ENCODE data around the gene SCAI.

SCAI gene

GRCh38 chr9:124947727-124948391 lies 195.5 kb downstream of the SCAI start:
- TF ChIP-seq CTCF (IDR thresholded peaks at IDR 0.05; ENCODE audit: low read depth, low read length, missing control alignments), result no peak
- no peak overlapping the region for H3K4me3 ChIP-seq (replicated peaks; ENCODE audit: low read depth, low read length)
- DNase-seq (ENCODE audit: extremely low read depth, low read depth), result no peak

DNA sequence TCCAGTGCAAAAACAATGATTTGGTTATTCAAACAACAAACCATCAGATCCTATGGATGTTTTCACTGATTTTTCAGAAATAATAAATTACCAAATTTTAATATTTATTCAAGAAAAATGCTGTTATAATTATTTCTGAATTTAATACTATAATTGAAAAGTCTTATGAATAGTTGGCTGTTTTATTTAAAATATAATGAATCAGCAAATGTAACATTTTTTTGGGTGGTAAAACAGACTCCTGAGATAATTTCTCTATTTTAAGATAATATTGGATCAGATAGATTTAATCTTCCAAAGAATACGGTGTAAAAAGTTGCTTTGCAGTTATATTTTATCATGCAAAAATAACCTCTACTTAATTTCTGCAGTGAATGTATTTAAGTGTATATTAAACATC lies 197.2 kb downstream of the SCAI start:
- no peak overlapping the region for H3K4me3 ChIP-seq (replicated peaks; ENCODE audit: low read depth, low read length)
- no peak for DNase-seq (ENCODE audit: extremely low read depth, low read depth)
- TF ChIP-seq CTCF (IDR thresholded peaks at IDR 0.05; ENCODE audit: low read depth, low read length, missing control alignments), result no peak

- no peak for DNase-seq (ENCODE audit: extremely low read depth, low read depth)
- TF ChIP-seq CTCF (IDR thresholded peaks at IDR 0.05; ENCODE audit: low read depth, low read length, missing control alignments), result no peak
- H3K4me3 ChIP-seq (replicated peaks; ENCODE audit: low read depth, low read length), result peak overlapping the region; percentile 90
Observed at GRCh38 chr9:124941679-124942561, 201.4 kb downstream of the SCAI start.

DNA sequence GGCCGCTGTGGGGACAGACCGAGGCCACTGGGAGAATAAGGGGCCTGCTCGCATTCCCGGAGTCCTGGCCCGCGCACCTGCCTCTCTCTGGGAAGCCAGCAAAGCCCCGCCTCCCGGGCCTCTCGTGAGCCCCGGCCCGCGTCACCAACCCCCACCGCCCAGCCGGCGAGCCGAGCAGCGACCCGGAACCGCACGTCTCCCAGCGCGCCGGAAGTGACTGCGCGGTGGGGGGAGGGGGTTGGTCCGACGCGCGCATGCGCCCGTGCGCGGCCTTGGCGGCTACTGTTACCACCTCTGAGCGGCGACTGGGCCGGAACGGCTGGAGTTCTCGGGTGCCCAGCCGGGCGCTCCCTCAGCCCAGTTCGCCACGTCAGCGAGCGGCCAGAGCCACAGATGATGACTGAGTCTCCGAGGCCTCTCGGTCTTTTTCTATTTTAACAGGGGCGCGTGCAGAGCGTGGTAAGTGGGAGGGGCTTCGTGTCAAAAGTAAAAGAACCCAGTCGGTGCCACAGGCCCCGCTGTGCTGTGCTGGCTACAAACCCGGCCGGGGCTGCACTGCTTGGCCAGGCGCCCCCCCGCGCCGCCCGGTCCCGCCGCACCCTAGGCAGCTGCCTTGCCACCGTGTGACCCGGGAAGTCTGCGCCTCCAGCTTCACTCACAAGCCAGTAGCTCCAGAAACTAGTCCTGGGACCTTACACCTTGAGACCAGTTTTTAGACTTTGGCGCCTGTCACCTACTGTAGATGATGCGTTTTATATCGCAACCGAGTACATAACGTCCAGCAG lies 202.2 kb downstream of the SCAI start, which contains the start of gene GOLGA1:
GOLGA1 (minus strand) TSS at position 190 of the 785 bp plus-strand sequence. CDS start 2,372 bp downstream, outside the sequence.
- TF ChIP-seq CTCF (IDR thresholded peaks at IDR 0.05; ENCODE audit: low read depth, low read length, missing control alignments), result no peak
- peak; percentile 66 for DNase-seq (ENCODE audit: extremely low read depth, low read depth)
- H3K4me3 ChIP-seq (replicated peaks; ENCODE audit: low read depth, low read length), result peak within 1 kb of the TSS; percentile 90

GRCh38 chr9:124940521-124940893 lies 202.8 kb downstream of the SCAI start:
- peak overlapping the region; percentile 90 for H3K4me3 ChIP-seq (replicated peaks; ENCODE audit: low read depth, low read length)
- no peak for DNase-seq (ENCODE audit: extremely low read depth, low read depth)
- no peak for TF ChIP-seq CTCF (IDR thresholded peaks at IDR 0.05; ENCODE audit: low read depth, low read length, missing control alignments)

DNA sequence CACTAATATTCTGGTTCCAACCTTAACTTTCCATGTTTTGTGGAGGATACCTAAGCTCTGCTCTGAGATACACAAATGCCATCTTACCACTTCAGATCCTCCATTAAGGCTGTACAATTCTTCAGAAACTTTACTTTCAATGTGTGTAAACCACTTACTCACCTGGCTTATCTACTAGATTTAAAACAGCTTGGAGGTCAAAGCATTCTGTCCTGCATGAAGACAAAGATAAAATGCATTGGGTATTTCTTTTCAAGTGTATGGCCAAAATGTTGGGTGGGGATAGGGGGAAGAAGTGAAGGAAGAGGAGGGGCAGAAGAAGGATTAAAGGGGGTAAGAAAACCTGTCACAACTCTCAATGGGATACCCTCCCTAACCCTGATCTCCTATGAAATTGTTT lies 203.4 kb downstream of the SCAI start:
- H3K4me3 ChIP-seq (replicated peaks; ENCODE audit: low read depth, low read length), result peak overlapping the region; percentile 90
- no peak for TF ChIP-seq CTCF (IDR thresholded peaks at IDR 0.05; ENCODE audit: low read depth, low read length, missing control alignments)
- no peak for DNase-seq (ENCODE audit: extremely low read depth, low read depth)

Measured in HFF-Myc (cell line).